Measurements from ENCODE around the gene KISS1.

Gene KISS1

DNA sequence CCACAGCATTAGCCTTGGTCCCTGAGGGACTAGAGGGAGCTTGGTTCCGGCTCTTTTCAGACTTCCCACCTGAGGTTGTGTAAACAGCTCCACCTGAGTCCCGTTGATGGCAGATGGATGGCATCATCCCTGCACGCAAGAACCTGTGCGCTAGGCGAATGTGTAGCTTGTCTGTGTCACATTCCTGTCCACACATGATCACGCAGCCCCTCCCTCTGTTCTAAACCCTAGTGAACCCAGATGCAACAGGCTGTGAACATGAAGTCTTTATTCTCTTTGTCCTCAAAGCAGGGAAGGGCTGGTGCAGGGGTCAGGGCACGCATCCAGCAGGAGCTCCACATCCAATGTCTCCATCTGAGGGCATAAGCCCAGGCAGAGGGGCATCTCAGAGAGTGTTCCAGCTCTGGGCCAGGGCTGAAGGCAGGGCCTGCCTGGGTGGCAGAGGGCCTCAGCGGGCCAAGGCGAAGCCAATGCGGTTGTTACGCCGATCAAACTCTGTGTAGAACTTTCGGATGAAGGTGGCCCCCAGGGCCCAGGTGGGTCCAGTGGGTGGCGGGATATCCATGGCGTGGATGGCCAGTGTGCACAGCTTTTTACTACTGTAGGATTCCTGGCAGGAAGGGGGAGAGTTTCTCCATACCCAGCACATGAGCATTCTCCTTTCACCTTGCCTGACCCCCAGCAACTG, 41.6 kb downstream of the KISS1 start:
- no peak for DNase-seq

DNA sequence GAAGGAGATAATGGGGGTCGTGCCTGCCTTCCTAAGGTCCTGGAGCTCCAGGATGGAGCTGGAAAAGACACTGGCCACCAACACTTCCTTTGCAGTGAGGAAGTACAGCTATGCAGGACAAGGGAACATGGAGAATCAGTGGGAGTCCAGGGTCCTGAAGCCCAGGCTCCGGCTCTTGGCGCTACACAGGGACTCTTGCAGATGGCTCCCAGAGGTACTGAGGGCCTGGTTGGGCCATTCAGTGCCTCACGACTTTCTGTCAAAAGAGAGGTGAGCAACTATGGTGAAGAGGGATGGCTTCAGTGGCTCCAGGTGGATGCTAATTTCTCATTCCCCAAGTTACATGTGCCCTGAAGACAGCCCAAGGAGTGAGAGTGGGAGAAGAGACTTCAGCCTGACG, 42.6 kb downstream of the KISS1 start:
- no peak for DNase-seq

DNA sequence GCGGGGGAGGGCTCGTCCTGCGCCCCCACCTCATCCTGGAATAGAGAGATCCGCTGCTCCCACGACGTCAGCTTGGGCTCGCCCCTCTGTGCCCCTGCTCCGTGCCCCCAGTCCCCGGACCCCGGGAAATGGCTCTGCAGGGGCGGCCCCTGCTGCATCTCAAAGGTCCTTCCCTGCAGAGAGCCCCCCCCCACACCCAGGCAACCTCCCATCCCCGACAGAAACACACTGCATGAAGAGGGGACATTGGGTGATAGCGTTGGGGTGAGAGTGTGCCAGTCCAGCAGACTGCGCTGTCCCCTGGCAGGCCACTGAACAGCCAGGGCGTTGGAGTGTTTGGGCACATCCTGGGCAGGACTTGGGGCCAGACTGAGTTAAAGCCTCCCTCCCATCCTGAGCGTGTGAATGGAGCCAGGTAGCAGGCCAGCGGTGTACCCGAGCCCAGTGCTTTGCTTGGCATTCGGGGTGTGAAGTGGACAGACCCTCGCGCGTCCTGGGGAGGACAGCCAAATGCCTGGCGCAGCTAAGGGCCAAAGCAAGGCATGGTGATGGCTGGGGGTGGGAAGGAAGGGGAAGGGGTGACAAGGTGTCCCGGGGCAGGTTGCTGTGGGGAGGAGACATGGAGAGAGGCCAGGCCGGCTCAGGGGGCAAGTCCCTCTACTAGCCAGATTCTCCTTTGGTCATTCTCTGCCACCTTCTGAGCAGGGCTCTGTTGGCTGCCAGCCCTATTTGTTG, 43.8 kb downstream of the KISS1 start:
- no peak for DNase-seq

DNA sequence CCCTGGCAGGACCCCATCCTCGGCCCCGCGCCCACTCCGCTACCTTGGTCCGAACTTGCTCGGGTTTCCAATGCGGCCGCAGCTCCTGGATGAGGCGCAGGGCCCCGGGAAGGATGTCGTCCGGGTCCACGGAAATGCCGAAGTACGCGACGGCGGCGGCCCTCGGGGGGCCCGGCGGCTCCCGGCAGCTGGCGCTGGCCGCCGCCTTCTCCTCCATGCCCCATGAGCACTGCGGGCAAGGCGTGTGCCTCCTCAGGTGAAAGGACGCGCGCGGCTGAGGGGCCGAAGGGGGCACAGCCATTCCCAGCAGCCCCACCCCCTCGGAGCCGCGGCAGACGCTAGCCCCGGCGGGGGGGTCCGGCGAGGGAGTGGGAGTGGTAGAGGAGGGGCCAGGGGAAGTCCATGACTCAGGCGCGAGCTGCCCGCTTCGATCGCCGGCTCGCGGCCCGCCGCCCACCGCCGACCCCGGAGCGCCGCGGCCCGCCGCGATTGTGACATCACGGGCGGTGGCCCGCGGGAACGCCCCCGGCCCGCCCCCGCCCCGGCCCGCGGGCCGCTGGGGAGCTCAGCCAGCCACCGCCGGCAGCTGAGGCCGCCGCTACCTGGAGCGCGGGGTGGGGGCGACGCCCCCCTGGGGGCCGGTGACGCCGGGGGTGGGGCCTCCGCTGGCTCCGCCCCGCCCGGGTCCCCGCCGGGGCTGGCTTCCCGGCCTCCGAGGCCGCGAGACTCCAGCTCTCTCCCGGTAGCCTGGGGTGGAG, 44.6 kb downstream of the KISS1 start, which contains the start of gene ETNK2:
Gene ETNK2, minus strand, starts transcription at position 493 of the 758 bp plus-strand sequence. Its CDS starts 192 bp downstream, at position 301.
- DNase-seq, result peak; percentile 56

DNA sequence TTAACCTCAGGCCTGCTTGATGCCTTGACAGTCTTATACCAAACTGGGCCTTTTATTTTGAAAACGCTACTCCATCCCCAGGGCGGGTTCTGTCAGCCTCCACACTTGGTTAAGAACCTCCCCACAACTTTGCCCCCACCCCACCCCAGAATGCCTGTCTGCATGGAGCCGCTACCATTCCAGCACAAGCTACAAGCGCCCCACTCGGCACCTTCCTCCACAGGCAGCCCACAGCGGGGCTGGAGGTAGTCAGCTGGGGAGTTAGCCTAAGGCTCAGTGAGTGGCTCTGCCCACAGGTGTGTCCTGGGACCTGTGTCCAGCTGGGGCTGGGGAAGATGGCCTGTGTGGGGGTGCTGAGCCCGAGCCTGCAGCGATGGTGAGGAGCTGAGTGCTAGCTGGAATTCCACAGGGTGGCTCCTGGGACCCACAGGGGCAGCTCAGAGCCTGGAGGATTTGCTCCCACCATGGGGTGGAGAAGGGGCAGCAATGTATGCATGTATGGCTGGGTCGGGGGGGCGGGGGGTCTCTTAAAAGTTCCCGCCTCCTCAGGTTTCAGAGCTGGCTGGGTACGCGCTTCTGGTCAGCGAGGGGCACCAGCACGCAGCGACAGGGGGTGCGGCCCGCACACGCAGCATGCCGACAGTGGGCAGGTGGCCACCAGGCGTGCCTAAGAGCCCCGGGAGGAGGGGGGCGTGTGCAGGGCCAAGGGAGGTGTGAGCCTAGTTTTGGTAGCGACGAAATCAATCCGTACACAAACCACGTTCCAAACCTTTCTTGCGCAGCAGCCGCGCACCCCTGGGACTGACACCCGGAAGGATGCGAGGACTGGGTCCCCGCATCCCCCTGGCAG, 45.4 kb downstream of the KISS1 start:
- DNase-seq, result no peak

DNA sequence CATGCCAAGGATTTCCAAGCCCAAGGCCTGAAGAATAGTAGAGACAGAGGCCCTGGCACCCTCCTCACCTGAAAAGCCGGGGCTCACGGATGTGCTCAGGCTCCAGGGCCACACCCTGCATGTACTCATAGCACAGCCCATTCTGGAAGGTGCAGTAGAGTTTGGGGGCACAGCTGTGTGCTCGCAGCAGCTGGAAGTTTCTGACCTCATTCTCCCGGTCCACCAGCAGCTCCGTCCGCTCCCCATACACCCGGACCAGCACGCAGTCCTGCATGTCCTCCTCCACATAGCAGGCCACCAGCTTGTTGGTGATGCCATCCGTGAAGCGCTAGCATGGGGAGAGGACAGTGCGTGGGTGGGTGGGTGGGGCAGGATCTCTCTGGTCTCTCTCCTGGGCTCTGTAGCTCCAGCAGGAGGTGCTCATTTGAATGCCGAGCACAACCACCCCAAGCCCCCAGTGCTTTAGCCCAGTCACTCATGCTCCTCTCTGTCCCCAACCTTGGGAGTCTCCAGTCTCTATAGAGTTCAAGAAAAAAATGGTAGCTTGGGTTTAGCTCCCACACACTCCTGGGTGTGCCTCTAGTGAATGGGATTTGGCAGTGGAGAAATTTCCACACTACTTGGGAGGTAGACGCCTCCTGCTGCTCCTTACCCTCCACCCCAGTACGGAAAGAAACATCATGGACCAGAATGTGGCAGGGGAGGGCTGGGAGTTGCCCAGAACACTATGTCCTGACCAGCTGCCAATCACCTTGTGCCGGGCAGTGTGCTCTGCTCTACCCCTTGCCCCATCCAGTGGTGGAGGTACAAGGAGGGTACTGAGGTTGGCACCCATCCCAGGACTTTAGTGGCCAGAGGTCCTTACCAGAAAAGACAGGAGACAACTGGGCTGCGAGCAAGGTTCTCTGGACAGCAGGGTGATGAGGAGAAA, 46.4 kb downstream of the KISS1 start:
- no peak for DNase-seq

DNA sequence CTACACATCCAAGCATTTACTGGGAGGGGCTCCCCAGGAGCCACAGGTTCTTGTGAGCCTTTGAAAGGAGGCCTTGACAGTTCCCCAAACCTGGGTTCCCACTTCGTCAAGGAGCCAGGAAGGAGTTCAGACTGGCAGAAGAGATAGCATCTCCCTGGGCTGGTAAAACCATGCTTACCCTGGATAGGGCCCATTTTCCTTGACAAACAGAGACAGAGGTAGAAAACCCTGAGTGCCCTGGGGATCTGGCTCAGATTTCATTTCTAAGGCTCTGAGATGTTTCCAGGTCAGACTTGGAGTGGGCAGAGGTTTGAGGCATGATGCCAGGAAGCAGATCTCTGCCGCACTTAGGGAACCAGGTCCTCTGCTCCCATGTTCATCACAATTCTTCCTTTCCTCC, 47.2 kb downstream of the KISS1 start:
- no peak for DNase-seq

DNA sequence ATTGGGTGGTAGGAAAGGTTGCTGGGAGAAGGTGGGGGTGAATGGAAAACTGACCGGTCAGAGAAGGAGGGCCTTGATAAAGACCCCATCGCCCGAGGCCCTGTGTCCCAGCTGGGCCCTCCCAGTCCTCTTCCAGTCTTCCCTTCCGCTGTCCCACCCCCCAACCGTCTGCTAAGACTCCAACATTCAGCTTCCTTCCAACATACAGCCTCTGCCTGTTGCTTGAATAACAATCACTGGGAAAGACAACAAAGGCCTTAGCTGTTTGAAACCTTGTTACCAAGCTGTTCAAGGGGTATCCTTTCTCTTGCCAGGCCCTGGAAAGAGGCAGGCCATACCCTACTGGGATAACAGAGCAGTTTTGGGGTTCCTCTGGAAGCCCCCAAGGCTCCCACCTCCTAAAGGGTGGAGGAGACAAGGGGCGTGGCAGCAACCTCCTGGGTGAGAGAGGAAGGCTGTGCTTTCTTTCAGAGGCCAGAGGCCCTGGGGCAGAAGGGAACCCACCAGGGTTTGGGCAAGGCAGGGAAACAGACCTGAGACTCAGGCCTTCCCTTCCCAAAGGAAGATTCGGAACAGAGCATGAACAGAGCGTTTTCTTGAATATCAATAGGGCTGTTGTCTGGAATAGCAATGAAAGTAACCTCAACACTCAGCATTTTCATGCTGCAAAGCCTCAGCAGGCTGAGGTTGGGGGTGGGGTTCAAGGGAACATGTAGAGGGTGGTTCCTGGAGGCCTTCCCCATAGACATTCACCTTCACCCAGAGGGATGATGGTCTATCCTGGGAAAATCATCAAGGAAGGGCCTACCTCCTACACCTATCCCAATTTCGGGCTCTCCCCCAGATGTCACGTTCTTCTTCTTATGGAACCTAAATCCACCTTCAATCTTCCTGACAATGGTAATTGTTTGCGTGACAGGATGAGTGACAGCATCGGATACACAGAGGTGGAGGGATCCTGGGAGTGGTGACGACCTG, 48.6 kb downstream of the KISS1 start:
- no peak for DNase-seq

DNA sequence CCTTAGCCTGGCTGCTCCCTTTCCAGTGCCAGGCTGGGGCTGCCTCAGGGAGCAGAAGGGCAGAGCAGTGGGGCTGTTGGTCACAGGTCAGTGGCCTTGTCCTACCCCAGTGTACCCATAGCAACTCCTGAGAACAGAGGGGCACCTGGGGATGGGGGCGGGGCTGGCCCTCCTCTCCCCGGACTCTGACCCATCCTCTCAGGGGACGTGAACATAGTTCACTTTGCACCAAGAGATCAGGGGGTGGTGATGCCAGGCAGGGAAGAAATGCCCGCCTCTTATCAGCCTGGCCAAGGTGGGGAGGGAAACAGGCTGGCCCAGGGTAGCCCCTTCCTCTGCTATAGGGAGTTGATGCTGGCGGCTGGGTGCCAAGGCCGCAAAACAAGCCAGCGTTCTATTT, 49.3 kb downstream of the KISS1 start:
- DNase-seq, result no peak

DNA sequence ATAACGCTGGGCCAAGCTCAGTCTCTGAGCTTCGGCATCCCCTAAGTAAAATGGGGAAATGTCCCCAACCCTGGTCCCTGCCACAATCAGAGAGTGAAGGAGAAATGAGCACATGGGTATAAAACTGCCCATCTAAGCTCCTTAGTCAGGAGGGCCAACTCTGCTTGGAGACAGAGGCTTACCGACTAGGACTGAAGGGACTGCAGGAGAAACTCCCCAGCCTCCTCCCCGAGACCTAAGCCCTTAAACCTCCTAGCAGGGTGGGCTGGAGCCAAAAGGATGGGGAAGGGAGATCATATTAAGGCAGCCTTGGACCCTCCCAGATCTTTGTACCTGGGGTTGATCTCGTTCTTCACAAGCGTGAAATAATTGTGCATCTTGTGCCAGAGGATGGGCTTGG, 50.0 kb downstream of the KISS1 start:
- DNase-seq, result no peak

DNA sequence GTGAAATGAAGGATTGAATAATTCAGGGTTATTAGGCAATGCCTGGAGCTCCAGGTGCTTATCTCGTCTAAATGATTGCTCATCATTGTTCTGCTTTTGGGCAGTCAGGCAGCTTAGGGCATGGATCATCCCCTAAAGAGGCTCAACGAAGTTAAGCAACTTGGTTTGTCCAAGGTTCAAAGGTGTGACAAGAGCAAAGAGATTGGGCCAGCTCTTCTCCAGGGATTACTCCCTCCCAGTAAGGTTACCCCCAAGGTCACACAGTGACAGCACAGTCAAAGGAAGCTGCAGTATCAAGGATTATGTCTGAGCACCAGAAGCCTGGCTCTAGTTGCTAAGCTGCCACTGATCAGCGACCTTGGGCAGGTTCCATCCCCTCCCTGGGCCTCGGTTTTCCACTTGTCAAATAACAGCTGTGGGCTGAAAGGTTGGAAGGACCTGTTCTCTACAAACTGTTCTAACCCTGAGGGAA, 51.2 kb downstream of the KISS1 start:
- DNase-seq, result no peak

DNA sequence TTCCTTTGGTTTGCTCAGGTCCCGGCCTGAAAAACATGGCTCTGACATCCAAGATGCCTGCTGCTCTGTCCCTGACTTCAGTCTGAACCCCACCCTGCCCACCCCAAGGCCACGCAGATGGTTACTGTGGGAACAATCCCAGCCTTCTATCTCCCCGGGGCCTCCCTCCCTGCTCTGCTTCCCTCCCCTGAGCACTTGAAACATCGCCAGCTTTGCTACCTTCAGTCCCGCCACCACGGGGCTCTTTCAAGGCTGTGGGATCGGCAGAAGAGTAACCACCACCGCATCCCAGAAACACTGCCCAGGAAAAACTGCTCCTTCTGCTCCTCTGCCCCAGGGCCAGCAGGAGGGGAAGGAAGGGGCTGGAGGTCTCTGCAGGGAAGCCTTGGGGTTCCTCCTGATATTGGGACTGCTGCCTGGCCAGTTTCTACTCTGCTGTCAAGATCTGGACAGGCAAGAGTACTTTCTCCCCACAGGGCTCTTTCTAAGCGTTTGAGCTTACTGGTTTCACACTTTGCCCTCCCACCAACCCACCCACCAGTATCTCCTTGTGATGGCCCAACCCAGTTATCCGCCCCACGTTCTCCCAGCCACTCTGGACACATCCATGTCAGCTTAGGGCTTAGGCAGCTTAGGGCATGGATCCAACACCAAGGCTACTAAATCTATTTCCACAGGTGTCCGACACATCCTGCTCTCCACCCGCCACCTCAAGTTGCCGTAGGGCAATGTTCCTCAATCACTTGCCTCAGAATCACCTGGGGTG, 52.8 kb downstream of the KISS1 start:
- DNase-seq, result no peak

DNA sequence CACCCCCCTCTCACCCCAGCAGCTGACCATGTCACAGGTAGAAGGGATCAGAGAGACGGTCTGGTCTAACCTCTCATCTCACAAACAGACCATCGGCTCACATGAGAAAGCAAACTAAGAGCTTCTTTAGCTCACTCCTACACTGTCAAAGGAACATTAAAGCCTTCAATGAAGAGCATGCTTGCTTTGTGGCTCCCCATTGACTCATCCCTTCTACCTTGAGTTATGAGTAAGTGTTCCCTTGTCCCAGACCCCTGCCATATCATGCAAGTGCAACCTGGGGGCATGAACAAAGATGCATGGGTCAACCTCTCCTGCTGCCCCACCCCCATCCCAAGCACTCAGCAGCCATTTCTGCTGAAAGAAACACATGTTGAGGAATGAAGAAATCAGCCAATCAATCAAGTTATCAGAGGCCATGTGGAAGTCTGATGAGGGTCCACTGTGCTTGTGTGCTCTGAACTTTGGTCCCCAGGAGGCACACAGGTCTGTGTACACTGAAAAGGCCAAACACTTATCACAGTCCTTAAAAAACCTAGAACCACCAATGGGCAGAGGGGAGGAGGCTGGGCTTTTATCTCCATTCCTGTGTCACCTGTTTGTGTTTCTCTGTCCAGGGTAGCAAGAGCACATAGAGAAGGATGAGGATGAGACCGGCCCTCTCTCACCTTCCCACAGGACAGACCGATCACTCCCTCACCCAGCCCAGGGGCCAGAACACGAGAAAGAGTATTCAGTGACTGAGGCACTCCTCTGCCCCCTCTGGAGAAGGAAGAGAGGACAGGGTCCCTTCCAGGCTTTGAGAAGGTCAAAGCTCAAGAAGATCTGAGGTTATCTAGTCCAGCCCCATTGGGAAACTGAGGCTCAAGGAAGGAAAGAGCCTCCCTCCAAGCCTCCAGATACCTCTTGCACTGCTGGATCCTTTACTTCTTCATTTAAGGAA, 54.0 kb downstream of the KISS1 start:
- no peak for DNase-seq

DNA sequence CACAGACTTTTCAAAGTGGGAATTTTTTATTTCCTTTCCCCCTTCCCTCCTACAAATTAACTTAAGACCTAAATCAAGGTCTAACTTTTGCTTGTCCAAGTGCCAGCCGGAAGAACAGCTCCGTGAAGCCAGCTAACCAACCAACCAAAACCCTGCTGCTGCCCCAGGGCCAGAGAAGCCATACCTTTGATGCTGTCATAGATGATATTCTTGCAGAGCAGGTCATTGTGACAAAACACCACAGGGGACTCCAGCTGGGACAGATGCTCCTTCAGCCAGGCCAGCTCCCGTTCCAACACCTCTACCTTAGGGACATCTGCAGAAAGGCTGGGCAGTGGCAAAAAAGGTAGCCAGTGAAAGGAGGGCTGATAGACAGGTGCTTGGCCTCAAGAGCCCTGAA, 55.2 kb downstream of the KISS1 start:
- no peak for DNase-seq

Measured in fibroblast of skin of scalp (primary cell).